PFSK-1 (cell line): ENCODE results near the gene PDE4B.

Source experiments
- FOXP2 ChIP-seq: optimal IDR thresholded peaks from 2 replicates; pipeline ENCODE3; 2011; ENCODE audit warnings: borderline replicate concordance, control low read depth, inconsistent platforms; ENCODE audit not compliant: insufficient read depth; ENCODE audit errors: extremely low read length, extremely low read depth
- POLR2AphosphoS5 ChIP-seq: IDR thresholded peaks from 2 replicates; pipeline ENCODE4 v1.6.1; 2012; ENCODE audit warnings: low read depth, mild to moderate bottlenecking, control low read depth, low read length, moderate library complexity
- SIN3A ChIP-seq: IDR thresholded peaks from 2 replicates; pipeline ENCODE4 v1.6.1; 2012; ENCODE audit warnings: mild to moderate bottlenecking, low read length, moderate library complexity, borderline replicate concordance; ENCODE audit not compliant: insufficient read depth
- TAF1 ChIP-seq: IDR thresholded peaks from 2 replicates; pipeline ENCODE4 v1.6.1; 2012; ENCODE audit warnings: low read length, control low read depth, borderline replicate concordance; ENCODE audit not compliant: insufficient read depth
- TF ChIP-seq, protein P1 (sequence below), 2 experiments: IDR thresholded peaks; 2 replicates each; pipeline versions ENCODE4 v1.6.1 to v1.8.0; 2011 to 2012; ENCODE audit warnings: low read depth in 2 of 2, low read length in 2 of 2, control low read depth in 1 of 2, inconsistent platforms in 1 of 2, mild to moderate bottlenecking in 1 of 2, moderate library complexity in 1 of 2; ENCODE audit not compliant: insufficient read depth in 1 of 2

Gene PDE4B

GRCh38 chr1:66397192-66397591 is 604.5 kb downstream of the PDE4B start:
- no peak for TF ChIP-seq SIN3A
- TF ChIP-seq FOXP2, result no peak
- no peak for TF ChIP-seq POLR2AphosphoS5
- no peak for TF ChIP-seq TAF1
- TF ChIP-seq, protein P1, sequence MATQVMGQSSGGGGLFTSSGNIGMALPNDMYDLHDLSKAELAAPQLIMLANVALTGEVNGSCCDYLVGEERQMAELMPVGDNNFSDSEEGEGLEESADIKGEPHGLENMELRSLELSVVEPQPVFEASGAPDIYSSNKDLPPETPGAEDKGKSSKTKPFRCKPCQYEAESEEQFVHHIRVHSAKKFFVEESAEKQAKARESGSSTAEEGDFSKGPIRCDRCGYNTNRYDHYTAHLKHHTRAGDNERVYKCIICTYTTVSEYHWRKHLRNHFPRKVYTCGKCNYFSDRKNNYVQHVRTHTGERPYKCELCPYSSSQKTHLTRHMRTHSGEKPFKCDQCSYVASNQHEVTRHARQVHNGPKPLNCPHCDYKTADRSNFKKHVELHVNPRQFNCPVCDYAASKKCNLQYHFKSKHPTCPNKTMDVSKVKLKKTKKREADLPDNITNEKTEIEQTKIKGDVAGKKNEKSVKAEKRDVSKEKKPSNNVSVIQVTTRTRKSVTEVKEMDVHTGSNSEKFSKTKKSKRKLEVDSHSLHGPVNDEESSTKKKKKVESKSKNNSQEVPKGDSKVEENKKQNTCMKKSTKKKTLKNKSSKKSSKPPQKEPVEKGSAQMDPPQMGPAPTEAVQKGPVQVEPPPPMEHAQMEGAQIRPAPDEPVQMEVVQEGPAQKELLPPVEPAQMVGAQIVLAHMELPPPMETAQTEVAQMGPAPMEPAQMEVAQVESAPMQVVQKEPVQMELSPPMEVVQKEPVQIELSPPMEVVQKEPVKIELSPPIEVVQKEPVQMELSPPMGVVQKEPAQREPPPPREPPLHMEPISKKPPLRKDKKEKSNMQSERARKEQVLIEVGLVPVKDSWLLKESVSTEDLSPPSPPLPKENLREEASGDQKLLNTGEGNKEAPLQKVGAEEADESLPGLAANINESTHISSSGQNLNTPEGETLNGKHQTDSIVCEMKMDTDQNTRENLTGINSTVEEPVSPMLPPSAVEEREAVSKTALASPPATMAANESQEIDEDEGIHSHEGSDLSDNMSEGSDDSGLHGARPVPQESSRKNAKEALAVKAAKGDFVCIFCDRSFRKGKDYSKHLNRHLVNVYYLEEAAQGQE (IDR thresholded peaks at IDR 0.05; ENCODE audit: insufficient read depth in 1 of 2, low read depth in 2 of 2, low read length in 2 of 2), result no peak

DNA sequence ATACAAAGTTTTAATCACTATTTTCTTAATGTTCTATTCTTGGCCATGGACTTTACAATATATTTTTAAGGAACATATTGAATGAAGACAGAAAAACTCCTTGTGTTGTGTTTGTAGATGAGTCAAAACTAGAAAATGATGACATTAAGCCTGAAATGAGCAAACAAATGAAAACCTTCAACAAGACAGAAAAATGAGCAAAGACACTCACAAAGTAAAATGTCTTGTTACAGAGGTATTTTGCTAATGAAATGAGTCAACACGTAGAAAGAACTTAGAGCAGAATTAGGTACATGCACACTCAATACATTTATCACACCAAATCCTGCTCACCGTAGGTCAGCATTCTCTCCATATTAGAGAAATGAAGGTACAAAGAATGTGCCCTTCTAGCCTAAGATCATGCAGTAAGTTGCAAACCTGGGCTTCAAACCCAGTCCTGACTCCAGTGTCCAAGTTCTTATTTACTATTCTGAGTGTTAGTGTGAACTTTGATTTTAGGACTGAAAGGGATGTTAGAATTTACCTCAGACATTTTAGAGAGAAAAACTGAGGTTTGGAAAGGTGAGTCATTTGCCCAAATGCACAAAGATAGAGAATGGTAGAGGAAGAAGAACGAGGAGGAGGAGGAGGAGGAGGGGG is 607.3 kb downstream of the PDE4B start:
- TF ChIP-seq FOXP2 (no peak), SIN3A (no peak), TAF1 (no peak), POLR2AphosphoS5 (no peak)
- TF ChIP-seq, protein P1 (IDR thresholded peaks at IDR 0.05; ENCODE audit: insufficient read depth in 1 of 2, low read depth in 2 of 2, low read length in 2 of 2), result no peak

GRCh38 chr1:66400660-66401059 is 608.0 kb downstream of the PDE4B start:
- TF ChIP-seq, protein P1 (IDR thresholded peaks at IDR 0.05; ENCODE audit: insufficient read depth in 1 of 2, low read depth in 2 of 2, low read length in 2 of 2), result no peak
- TF ChIP-seq TAF1 (no peak), SIN3A (no peak)

DNA sequence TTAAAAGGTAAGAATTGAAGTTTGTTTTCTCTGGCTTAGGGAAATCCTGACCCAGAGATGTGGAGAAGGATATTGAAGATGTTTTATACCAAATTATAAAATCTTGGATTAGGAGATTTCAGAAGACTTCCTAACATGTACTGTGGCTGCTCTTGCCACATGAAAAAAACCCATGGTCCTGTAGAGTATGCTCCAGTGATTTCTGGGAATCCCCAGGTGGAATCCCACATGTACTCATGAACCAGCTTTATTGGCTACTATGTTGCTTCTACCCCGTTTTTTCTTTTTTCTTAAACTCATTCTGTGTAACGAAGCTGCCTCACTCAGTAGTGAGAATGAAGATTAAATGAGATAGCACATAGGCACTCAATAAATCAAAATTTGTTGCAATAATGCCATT is 608.5 kb downstream of the PDE4B start:
- TF ChIP-seq POLR2AphosphoS5 (no peak), TAF1 (no peak), FOXP2 (no peak), SIN3A (no peak)
- TF ChIP-seq, protein P1 (IDR thresholded peaks at IDR 0.05; ENCODE audit: insufficient read depth in 1 of 2, low read depth in 2 of 2, low read length in 2 of 2), result no peak

- no peak for TF ChIP-seq FOXP2
- TF ChIP-seq, protein P1 (IDR thresholded peaks at IDR 0.05; ENCODE audit: insufficient read depth in 1 of 2, low read depth in 2 of 2, low read length in 2 of 2), result no peak
- TF ChIP-seq TAF1, result no peak
These were observed 609.5 kb downstream of the PDE4B start for GRCh38 chr1:66402194-66402593.
